ENCODE results near the gene KIF5B. TPM values are rescaled to one million over a fixed set of nuclear protein-coding genes. Genes with fewer than 3 reads are reported as not detected.
A peak's percentile ranks its signal among the peaks of the same experiment; 100 is the strongest.

The KIF5B gene
- total and polyA plus RNA-seq, 2 of the 8 experiments (the other 6 are each of a cell fraction or from before 2014, with no cell fraction given): 9.8 to 68.4 TPM

GRCh38 chr10:32056136-32057035 lies at the start of gene KIF5B (continued):
- TF ChIP-seq CBX5 (IDR thresholded peaks at IDR 0.05; ENCODE audit: low read depth, low read length): no peak
- TF ChIP-seq JUN (IDR thresholded peaks at IDR 0.05; ENCODE audit: low read depth, low read length): no peak
- TF ChIP-seq RNF2 (IDR thresholded peaks at IDR 0.05; ENCODE audit: borderline replicate concordance, low read depth, low read length, missing control alignments, poor library complexity, severe bottlenecking): no peak
- peak; percentile 15; the same call in 1 of the 2 replicates for TF ChIP-seq BACH1 (IDR thresholded peaks at IDR 0.05; ENCODE audit: low read length)
- no peak for TF ChIP-seq CHD7 (IDR thresholded peaks at IDR 0.05; ENCODE audit: insufficient replicate concordance, low read length)
- no peak for TF ChIP-seq FOSL1 (IDR thresholded peaks at IDR 0.05; ENCODE audit: insufficient read depth, low read depth, low read length)
- TF ChIP-seq TAF1 (IDR thresholded peaks at IDR 0.05; ENCODE audit: low read depth, low read length): peak; percentile 93
- peak; percentile 89 for TF ChIP-seq ASH2L (IDR thresholded peaks at IDR 0.05; ENCODE audit: low read length)
- TF ChIP-seq BRCA1 (IDR thresholded peaks at IDR 0.05; ENCODE audit: low read depth, low read length): no peak
- peak; percentile 66 for TF ChIP-seq NRF1 (IDR thresholded peaks at IDR 0.05; ENCODE audit: low read depth, low read length)
